ENCODE data around the gene F7. TPM values are rescaled to one million over a fixed set of nuclear protein-coding genes. Genes with fewer than 3 reads are reported as not detected.
"Not testable (repeated sequence)": the region's sequence is repeated elsewhere in the genome, so short reads cannot be mapped to it uniquely, and the experiment has no call there.

The F7 gene
- total and polyA plus RNA-seq, 3 experiments from 2014 or later = 0.14 to 0.29 (median 0.22) TPM

DNA sequence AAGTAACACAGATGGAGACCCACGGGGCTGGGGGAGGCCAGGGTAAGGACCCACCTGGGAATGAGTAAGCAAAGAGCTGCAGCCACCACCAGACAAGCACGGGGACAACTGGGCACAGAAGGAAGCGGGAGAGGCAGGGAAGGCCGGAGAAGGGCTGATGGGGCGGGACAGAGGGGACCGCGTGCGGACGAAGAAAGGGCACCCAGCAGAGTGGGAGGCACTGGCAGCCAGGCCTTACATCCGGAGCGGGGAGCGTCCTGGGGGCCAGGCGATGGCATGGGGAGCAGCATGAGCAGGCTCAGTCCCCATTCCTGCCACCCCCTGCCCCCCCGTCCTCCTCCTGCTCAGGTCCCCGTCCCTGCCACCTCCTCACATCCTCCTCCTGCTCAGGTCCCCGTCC is 55.8 kb downstream of the F7 start:
- peak in 1 of 5 donors; percentile 6 for DNase-seq
- H3K4me1 ChIP-seq (ENCODE audit: insufficient read depth, low read length) = peaks cover 13% of the 10 kb centered on the region
- no peak overlapping the region for H3K27ac ChIP-seq (ENCODE audit: low read depth, low read length)
- no peaks in the 10 kb centered on the region for H3K9me3 ChIP-seq (ENCODE audit: low read length)
- Mint-ChIP-seq H3K27ac (peak overlapping the region in 5 of 8 donors; percentile 13 to 89 (median 75)), H3K36me3 (no peaks in the 10 kb centered on the region), H3K4me1 (peaks cover 22 to 59% (median 49%) of the 10 kb centered on the region in 3 donors), H3K4me3 (peak overlapping the region in 5 of 7 donors; percentile 39 to 59 (median 42)), H3K9me3 (no peaks in the 10 kb centered on the region), H3K27me3 (no peaks in the 10 kb centered on the region)
- ChIA-PET CTCF (interaction anchor here (1.1 kb wide), 1 partner anchor 14 kb away, joined by 4 read pairs; no protein-coding TSS in a partner anchor), POLR2A (interaction anchor here (0.7 kb wide), 1 partner anchor 49 kb away, joined by 3 read pairs; no protein-coding TSS in a partner anchor)
- H3K27me3 ChIP-seq (ENCODE audit: insufficient read depth, low read length, poor library complexity, severe bottlenecking) = no peaks in the 10 kb centered on the region
- no peak overlapping the region for H3K4me3 ChIP-seq (ENCODE audit: low read length)
- H3K36me3 ChIP-seq (ENCODE audit: insufficient read depth, low read length) = no peaks in the 10 kb centered on the region

DNA sequence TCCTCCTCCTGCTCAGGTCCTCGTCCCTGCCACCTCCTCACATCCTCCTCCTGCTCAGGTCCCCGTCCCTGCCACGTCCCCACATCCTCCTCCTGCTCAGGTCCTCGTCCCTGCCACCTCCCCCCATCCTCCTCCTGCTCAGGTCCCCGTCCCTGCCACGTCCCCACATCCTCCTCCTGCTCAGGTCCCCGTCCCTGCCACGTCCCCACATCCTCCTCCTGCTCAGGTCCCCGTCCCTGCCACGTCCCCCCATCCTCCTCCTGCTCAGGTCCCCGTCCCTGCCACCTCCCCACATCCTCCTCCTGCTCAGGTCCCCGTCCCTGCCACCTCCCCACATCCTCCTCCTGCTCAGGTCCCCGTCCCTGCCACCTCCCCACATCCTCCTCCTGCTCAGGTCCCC is 56.4 kb downstream of the F7 start:
- H3K27me3 Mint-ChIP-seq; H3K4me3 Mint-ChIP-seq; H3K9me3 ChIP-seq (ENCODE audit: low read length); H3K36me3 ChIP-seq (ENCODE audit: insufficient read depth, low read length); H3K27ac Mint-ChIP-seq; POLR2A ChIA-PET; H3K4me3 ChIP-seq (ENCODE audit: low read length); H3K27ac ChIP-seq (ENCODE audit: low read depth, low read length); DNase-seq; H3K36me3 Mint-ChIP-seq; H3K9me3 Mint-ChIP-seq; H3K27me3 ChIP-seq (ENCODE audit: insufficient read depth, low read length, poor library complexity, severe bottlenecking): not testable (repeated sequence)
- H3K4me1 ChIP-seq (ENCODE audit: insufficient read depth, low read length) = peaks cover 13% of the 10 kb centered on the region
- CTCF ChIA-PET = interaction anchor here (1.1 kb wide), 1 partner anchor 14 kb away, joined by 4 read pairs; no protein-coding TSS in a partner anchor
- peaks cover 22 to 60% (median 52%) of the 10 kb centered on the region in 3 donors for H3K4me1 Mint-ChIP-seq

DNA sequence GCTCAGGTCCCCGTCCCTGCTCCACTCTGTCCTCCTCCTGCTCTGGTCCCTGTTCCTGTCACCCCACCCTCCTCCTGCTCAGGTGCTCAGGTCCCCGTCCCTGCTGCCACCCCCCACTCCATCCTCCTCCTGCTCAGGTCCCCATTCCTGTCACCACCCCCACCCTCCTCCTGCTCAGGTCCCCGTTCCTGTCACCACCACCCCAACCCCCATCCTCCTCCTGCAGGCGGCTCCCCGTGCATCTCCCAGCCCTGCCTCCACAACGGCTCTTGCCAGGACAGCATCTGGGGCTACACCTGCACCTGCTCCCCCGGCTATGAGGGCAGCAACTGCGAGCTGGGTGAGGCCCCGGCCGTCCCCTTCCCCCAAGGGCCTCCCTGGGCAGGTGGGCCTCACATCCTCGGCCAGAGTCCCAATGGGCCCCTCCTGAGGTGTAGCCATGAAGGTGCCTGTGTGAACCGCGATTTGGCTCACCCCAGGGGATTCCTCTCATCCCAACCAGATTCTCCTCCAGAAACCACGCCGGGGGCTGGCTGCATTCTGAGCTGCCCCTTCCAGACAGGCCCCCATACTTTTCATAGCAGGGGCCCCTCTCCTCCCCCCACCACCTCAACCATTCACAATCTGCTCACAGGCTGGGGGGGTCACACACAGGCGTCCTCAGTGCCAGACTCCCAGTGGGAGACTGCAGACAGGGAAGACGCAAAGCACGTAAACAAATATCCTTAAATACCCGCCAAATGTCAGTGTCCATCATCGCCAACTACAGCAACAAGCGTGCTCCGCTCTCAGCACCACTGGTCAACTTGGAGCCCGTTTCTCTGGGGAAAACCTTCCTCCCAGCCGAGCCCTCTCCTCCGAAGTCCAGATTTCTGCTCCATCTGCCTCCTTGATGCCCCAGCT is 57.4 kb downstream of the F7 start:
- Mint-ChIP-seq H3K27ac (peak overlapping the region in 6 of 8 donors; percentile 32 to 91 (median 84)), H3K4me3 (peak overlapping the region in 5 of 7 donors; percentile 42 to 81 (median 55)), H3K36me3 (peaks cover 3 to 6% (median 4%) of the 10 kb centered on the region in 3 donors), H3K4me1 (peaks cover 22 to 53% (median 52%) of the 10 kb centered on the region in 3 donors), H3K27me3 (no peaks in the 10 kb centered on the region), H3K9me3 (peaks cover 0 to 7% (median 0%) of the 10 kb centered on the region in 5 donors)
- H3K9me3 ChIP-seq (ENCODE audit: low read length) = no peaks in the 10 kb centered on the region
- no peak overlapping the region for H3K27ac ChIP-seq (ENCODE audit: low read depth, low read length)
- no peak overlapping the region for H3K4me3 ChIP-seq (ENCODE audit: low read length)
- ChIA-PET CTCF (no interaction called here), POLR2A (no interaction called here)
- H3K36me3 ChIP-seq (ENCODE audit: insufficient read depth, low read length) = no peaks in the 10 kb centered on the region
- H3K4me1 ChIP-seq (ENCODE audit: insufficient read depth, low read length) = peaks cover 13% of the 10 kb centered on the region
- H3K27me3 ChIP-seq (ENCODE audit: insufficient read depth, low read length, poor library complexity, severe bottlenecking) = no peaks in the 10 kb centered on the region
- peak in 1 of 5 donors; percentile 27 for DNase-seq

DNA sequence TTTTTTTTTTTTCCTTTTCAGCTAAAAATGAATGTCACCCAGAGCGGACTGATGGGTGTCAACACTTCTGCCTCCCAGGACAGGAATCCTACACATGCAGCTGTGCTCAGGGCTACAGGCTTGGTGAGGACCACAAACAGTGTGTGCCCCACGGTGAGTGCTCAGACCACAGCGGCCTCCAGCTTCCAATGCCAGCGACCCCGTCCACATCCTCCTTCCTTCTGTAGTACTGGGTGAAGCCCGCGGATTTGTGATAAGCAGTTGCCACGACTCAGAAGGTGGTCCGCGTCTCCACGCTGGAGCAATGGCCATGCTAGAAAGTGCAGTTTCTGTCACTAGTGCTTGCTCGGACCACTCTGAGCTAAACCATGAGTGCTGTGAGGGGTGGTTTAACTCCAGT is 58.9 kb downstream of the F7 start:
- Histone ChIP-seq H3K27me3 (ENCODE audit: insufficient read depth, low read length, poor library complexity, severe bottlenecking) (no peaks in the 10 kb centered on the region), H3K27ac (ENCODE audit: low read depth, low read length) (no peak overlapping the region), H3K4me3 (ENCODE audit: low read length) (no peak overlapping the region), H3K36me3 (ENCODE audit: insufficient read depth, low read length) (no peaks in the 10 kb centered on the region), H3K9me3 (ENCODE audit: low read length) (no peaks in the 10 kb centered on the region), H3K4me1 (ENCODE audit: insufficient read depth, low read length) (peaks cover 13% of the 10 kb centered on the region)
- ChIA-PET POLR2A (interaction anchor here (1.5 kb wide), 1 partner anchor 10 kb away, joined by 4 read pairs; no protein-coding TSS in a partner anchor), CTCF (no interaction called here)
- Mint-ChIP-seq H3K9me3 (peaks cover 0 to 7% (median 0%) of the 10 kb centered on the region in 5 donors), H3K4me3 (peak overlapping the region in 1 of 7 donors; percentile 13), H3K27me3 (no peaks in the 10 kb centered on the region), H3K36me3 (peaks cover 10 to 12% (median 11%) of the 10 kb centered on the region in 3 donors), H3K27ac (peak overlapping the region in 5 of 8 donors; percentile 1 to 84 (median 69)), H3K4me1 (peaks cover 22 to 53% (median 52%) of the 10 kb centered on the region in 3 donors)
- DNase-seq = peak in 1 of 5 donors; percentile 16

DNA sequence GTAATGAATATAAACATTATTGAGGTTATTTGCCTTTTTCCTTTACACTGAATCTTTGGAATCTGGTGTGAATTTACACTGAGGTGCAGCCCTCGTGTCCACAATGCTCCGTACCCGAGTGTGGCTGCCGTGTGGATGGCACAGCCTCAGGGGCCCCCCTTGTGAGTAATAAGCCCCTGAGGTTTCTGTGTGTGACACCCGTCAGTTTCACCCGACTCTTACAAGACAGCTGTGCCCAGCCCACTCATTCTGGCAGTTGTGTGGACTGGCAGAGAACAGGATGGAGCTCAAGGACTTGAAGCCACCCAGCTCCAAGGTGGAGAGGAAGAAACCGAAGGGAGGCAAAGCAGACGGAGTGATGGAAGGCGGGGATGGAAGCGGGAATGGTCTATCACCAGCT is 60.7 kb downstream of the F7 start:
- no peaks in the 10 kb centered on the region for H3K27me3 ChIP-seq (ENCODE audit: insufficient read depth, low read length, poor library complexity, severe bottlenecking)
- Mint-ChIP-seq H3K4me3 (no peak overlapping the region), H3K4me1 (peaks cover 25 to 49% (median 43%) of the 10 kb centered on the region in 3 donors), H3K27ac (peak overlapping the region in 6 of 8 donors; percentile 42 to 84 (median 68)), H3K36me3 (peaks cover 11 to 23% (median 16%) of the 10 kb centered on the region in 3 donors), H3K9me3 (peaks cover 0 to 7% (median 0%) of the 10 kb centered on the region in 5 donors), H3K27me3 (no peaks in the 10 kb centered on the region)
- H3K36me3 ChIP-seq (ENCODE audit: insufficient read depth, low read length) = no peaks in the 10 kb centered on the region
- POLR2A ChIA-PET = no interaction called here
- DNase-seq = no peak
- no peak overlapping the region for H3K27ac ChIP-seq (ENCODE audit: low read depth, low read length)
- no peaks in the 10 kb centered on the region for H3K9me3 ChIP-seq (ENCODE audit: low read length)
- no peak overlapping the region for H3K4me3 ChIP-seq (ENCODE audit: low read length)
- CTCF ChIA-PET = no interaction called here
- peaks cover 4% of the 10 kb centered on the region for H3K4me1 ChIP-seq (ENCODE audit: insufficient read depth, low read length)

DNA sequence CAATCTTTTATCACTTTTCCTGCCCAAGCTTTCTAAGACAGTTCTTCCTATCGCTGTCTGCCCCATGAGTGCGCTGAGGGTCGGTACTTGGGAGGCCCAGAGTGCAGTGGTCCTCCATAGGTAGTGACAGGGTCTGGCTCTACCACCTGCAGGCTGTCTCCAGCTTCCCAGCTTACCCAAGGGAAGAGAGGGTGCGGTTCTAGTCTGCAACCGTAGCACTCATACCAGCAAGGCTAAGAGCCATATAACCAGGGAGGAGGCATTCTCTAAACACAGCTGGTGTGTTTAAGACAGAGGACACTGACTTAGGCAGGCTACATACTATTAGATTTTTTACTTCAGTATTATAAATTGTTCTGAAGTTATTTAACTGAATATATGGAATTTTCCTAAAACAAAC is 61.1 kb downstream of the F7 start:
- no peak overlapping the region for H3K27ac ChIP-seq (ENCODE audit: low read depth, low read length)
- ChIA-PET POLR2A (no interaction called here), CTCF (no interaction called here)
- H3K27ac Mint-ChIP-seq = peak overlapping the region in 3 of 8 donors; percentile 48 to 84 (median 63)
- H3K36me3 ChIP-seq (ENCODE audit: insufficient read depth, low read length) = no peaks in the 10 kb centered on the region
- no peaks in the 10 kb centered on the region for H3K9me3 ChIP-seq (ENCODE audit: low read length)
- H3K4me3 Mint-ChIP-seq = no peak overlapping the region
- H3K4me1 ChIP-seq (ENCODE audit: insufficient read depth, low read length) = no peaks in the 10 kb centered on the region
- H3K9me3 Mint-ChIP-seq = peaks cover 0 to 7% (median 0%) of the 10 kb centered on the region in 5 donors
- peaks cover 25 to 51% (median 40%) of the 10 kb centered on the region in 3 donors for H3K4me1 Mint-ChIP-seq
- peaks cover 11 to 27% (median 16%) of the 10 kb centered on the region in 3 donors for H3K36me3 Mint-ChIP-seq
- no peak overlapping the region for H3K4me3 ChIP-seq (ENCODE audit: low read length)
- DNase-seq = no peak
- H3K27me3 ChIP-seq (ENCODE audit: insufficient read depth, low read length, poor library complexity, severe bottlenecking) = no peaks in the 10 kb centered on the region
- H3K27me3 Mint-ChIP-seq = no peaks in the 10 kb centered on the region

DNA sequence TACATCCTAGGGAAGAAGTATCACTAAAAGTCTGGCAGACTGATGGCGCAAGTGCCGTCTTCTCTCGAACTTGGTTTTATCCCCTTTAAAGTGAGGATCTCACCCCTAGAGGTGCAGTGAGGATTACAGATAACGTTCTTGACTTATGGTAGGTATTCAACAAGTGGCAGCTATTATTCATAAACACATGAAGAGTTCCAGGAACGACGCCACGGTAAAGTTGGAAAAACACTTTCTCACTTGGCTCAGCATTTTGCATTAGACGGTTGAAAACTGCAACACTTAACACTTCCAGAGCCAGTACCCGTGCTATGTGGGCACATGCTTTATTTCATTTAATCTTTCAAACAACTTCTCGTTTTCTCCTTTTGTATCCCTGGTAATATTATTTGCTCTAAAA is 61.6 kb downstream of the F7 start:
- Histone ChIP-seq H3K4me3 (ENCODE audit: low read length) (no peak overlapping the region), H3K4me1 (ENCODE audit: insufficient read depth, low read length) (no peaks in the 10 kb centered on the region), H3K9me3 (ENCODE audit: low read length) (no peaks in the 10 kb centered on the region), H3K27me3 (ENCODE audit: insufficient read depth, low read length, poor library complexity, severe bottlenecking) (no peaks in the 10 kb centered on the region), H3K36me3 (ENCODE audit: insufficient read depth, low read length) (no peaks in the 10 kb centered on the region), H3K27ac (ENCODE audit: low read depth, low read length) (no peak overlapping the region)
- peaks cover 11 to 31% (median 16%) of the 10 kb centered on the region in 3 donors for H3K36me3 Mint-ChIP-seq
- peaks cover 0 to 7% (median 0%) of the 10 kb centered on the region in 5 donors for H3K9me3 Mint-ChIP-seq
- CTCF ChIA-PET = no interaction called here
- no peak overlapping the region for H3K27ac Mint-ChIP-seq
- DNase-seq = no peak
- POLR2A ChIA-PET = no interaction called here
- peaks cover 25 to 51% (median 40%) of the 10 kb centered on the region in 3 donors for H3K4me1 Mint-ChIP-seq
- no peaks in the 10 kb centered on the region for H3K27me3 Mint-ChIP-seq
- no peak overlapping the region for H3K4me3 Mint-ChIP-seq

DNA sequence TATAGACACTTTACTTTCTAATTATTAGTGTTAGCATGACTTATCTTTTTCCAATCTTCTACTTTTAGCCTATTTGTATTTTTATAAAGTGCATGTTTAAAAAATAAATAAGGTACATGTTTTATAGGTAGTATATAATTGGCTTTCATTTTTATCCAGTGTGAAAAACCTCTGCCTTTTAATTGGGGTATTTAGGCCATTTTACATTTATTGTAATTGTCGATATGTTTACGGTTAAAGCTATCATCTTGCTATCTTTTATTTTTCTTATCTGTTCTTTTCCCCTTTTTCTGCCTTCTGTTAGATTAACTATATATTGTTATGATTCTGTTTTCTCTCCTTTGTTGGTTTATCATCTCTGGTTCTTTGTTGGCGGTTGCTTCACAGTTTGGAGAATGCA is 62.0 kb downstream of the F7 start:
- peak overlapping the region in 1 of 8 donors; percentile 52 for H3K27ac Mint-ChIP-seq
- CTCF ChIA-PET = no interaction called here
- no peaks in the 10 kb centered on the region for H3K27me3 Mint-ChIP-seq
- H3K4me3 Mint-ChIP-seq = no peak overlapping the region
- no peaks in the 10 kb centered on the region for H3K27me3 ChIP-seq (ENCODE audit: insufficient read depth, low read length, poor library complexity, severe bottlenecking)
- no peaks in the 10 kb centered on the region for H3K36me3 ChIP-seq (ENCODE audit: insufficient read depth, low read length)
- H3K36me3 Mint-ChIP-seq = peaks cover 11 to 35% (median 16%) of the 10 kb centered on the region in 3 donors
- H3K9me3 ChIP-seq (ENCODE audit: low read length) = no peaks in the 10 kb centered on the region
- no peak overlapping the region for H3K4me3 ChIP-seq (ENCODE audit: low read length)
- H3K4me1 Mint-ChIP-seq = peaks cover 25 to 51% (median 40%) of the 10 kb centered on the region in 3 donors
- H3K27ac ChIP-seq (ENCODE audit: low read depth, low read length) = no peak overlapping the region
- peaks cover 0 to 7% (median 0%) of the 10 kb centered on the region in 5 donors for H3K9me3 Mint-ChIP-seq
- no peak for DNase-seq
- POLR2A ChIA-PET = no interaction called here
- no peaks in the 10 kb centered on the region for H3K4me1 ChIP-seq (ENCODE audit: insufficient read depth, low read length)
